A673 (cell line): ENCODE results near the gene PRR35.

Experiments
- CTCF ChIP-seq: fragments of 300-800, 200-600 bp; sonication (generic); conservative IDR thresholded peaks from 2 replicates; pipeline ENCODE4 v1.5.1; 2017; ENCODE audit warnings: low read depth, mild to moderate bottlenecking, antibody characterized with exemption, low read length, moderate library complexity, mixed read lengths
- EZH2 ChIP-seq: fragments of 200-600 bp; sonication (generic); IDR thresholded peaks from 2 replicates; pipeline ENCODE4 v1.6.1; 2017; ENCODE audit warnings: borderline replicate concordance, low read depth, mild to moderate bottlenecking, mixed read lengths, antibody characterized with exemption, low read length; ENCODE audit not compliant: poor library complexity, severe bottlenecking

DNA sequence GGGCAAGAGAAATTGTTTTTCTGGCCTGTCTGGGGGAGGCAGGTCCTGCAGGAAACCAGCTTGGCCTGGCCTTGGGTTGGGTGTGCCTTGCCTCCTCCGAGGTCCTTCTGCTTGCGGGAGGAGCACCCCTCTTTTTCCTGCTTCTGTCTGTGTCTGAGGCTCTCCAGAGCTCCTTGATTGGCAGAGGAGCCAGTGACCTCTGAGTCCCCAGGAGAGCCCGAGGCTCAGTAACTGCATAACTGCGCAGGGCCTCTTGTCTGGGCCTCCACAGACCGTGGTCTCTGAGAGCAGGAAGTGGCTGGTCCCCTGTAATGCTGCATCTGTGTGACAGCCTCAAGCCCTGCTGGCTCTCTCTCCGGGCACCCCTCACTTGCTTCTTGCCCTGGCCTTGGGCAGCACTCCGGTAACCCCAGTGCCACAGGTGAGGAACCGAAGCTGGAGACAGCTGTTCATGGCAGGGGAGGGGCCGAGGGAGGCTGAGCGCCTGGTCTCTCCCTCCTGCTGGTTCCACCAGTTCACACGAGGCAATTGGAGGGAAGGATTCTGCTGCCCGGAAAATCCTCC lies 31.1 kb upstream of the PRR35 start:
- TF ChIP-seq CTCF = no peak
- no peak for TF ChIP-seq EZH2
